ENCODE results near the gene RAB28. TPM values are rescaled to one million over a fixed set of nuclear protein-coding genes. Genes with fewer than 3 reads are reported as not detected.
"Not testable (repeated sequence)": the region's sequence is repeated elsewhere in the genome, so short reads cannot be mapped to it uniquely, and the experiment has no call there.

Gene RAB28
- total RNA-seq, 2 experiments from 2014 or later = 12.2 to 16.1 TPM

- CTCF ChIA-PET = no interaction called here
- H3K27ac Mint-ChIP-seq = no peak overlapping the region
- no peak for ATAC-seq
These were observed 47.2 kb downstream of the RAB28 start for GRCh38 chr4:13436962-13437361.

GRCh38 chr4:13432453-13432852, 51.7 kb downstream of the RAB28 start:
- ATAC-seq (no peak), DNase-seq (no peak)
- Mint-ChIP-seq H3K4me3 (no peak overlapping the region), H3K9me3 (ENCODE audit: insufficient read depth) (peaks cover 12% of the 10 kb centered on the region), H3K36me3 (ENCODE audit: low read depth) (peaks cover 35% of the 10 kb centered on the region), H3K4me1 (ENCODE audit: low read depth) (peaks cover 22% of the 10 kb centered on the region), H3K27ac (no peak overlapping the region), H3K27me3 (ENCODE audit: low read depth) (no peaks in the 10 kb centered on the region)
- POLR2A ChIA-PET = no interaction called here
- CTCF ChIA-PET = interaction anchor here (1.3 to 1.9 kb wide), 4 partner anchors 10 to 18 kb away, joined by 3 to 8 read pairs (median 6); no protein-coding TSS in a partner anchor

More at GRCh38 chr4:13436962-13437361, 47.2 kb downstream of the RAB28 start:
- Mint-ChIP-seq H3K27me3 (ENCODE audit: low read depth) (no peaks in the 10 kb centered on the region), H3K36me3 (ENCODE audit: low read depth) (peaks cover 28% of the 10 kb centered on the region), H3K4me3 (no peak overlapping the region), H3K9me3 (ENCODE audit: insufficient read depth) (peaks cover 12% of the 10 kb centered on the region), H3K4me1 (ENCODE audit: low read depth) (peaks cover 23% of the 10 kb centered on the region)
- no peak for DNase-seq
- POLR2A ChIA-PET = no interaction called here

- CTCF ChIA-PET = interaction anchor here (0.7 to 1.9 kb wide), 7 partner anchors 10 to 40 kb away, joined by 3 to 8 read pairs (median 4); no protein-coding TSS in a partner anchor
These were observed 53.1 kb downstream of the RAB28 start for GRCh38 chr4:13430834-13431568.

GRCh38 chr4:13427599-13428325, 56.4 kb downstream of the RAB28 start:
- Mint-ChIP-seq H3K36me3 (ENCODE audit: low read depth) (peaks cover 23% of the 10 kb centered on the region), H3K4me1 (ENCODE audit: low read depth) (no peaks in the 10 kb centered on the region), H3K27me3 (ENCODE audit: low read depth) (no peaks in the 10 kb centered on the region), H3K4me3 (no peak overlapping the region), H3K27ac (no peak overlapping the region), H3K9me3 (ENCODE audit: insufficient read depth) (no peaks in the 10 kb centered on the region)
- CTCF ChIA-PET = no interaction called here
- POLR2A ChIA-PET = no interaction called here
- ATAC-seq = no peak
- no peak for DNase-seq

More at GRCh38 chr4:13430834-13431568, 53.1 kb downstream of the RAB28 start:
- POLR2A ChIA-PET = no interaction called here
- Mint-ChIP-seq H3K27me3 (ENCODE audit: low read depth) (no peaks in the 10 kb centered on the region), H3K4me1 (ENCODE audit: low read depth) (peaks cover 9% of the 10 kb centered on the region), H3K9me3 (ENCODE audit: insufficient read depth) (no peaks in the 10 kb centered on the region), H3K36me3 (ENCODE audit: low read depth) (peaks cover 29% of the 10 kb centered on the region), H3K4me3 (no peak overlapping the region), H3K27ac (no peak overlapping the region)
- ATAC-seq = no peak
- DNase-seq = no peak

GRCh38 chr4:13415068-13415785, 68.9 kb downstream of the RAB28 start:
- ATAC-seq = no peak
- ChIA-PET POLR2A (no interaction called here), CTCF (no interaction called here)
- Mint-ChIP-seq H3K36me3 (ENCODE audit: low read depth) (peaks cover 32% of the 10 kb centered on the region), H3K4me3 (no peak overlapping the region), H3K27ac (no peak overlapping the region), H3K27me3 (ENCODE audit: low read depth) (no peaks in the 10 kb centered on the region), H3K9me3 (ENCODE audit: insufficient read depth) (peaks cover 9% of the 10 kb centered on the region), H3K4me1 (ENCODE audit: low read depth) (no peaks in the 10 kb centered on the region)
- no peak for DNase-seq

- Mint-ChIP-seq H3K4me3 (no peak overlapping the region), H3K9me3 (ENCODE audit: insufficient read depth) (no peaks in the 10 kb centered on the region), H3K27me3 (ENCODE audit: low read depth) (no peaks in the 10 kb centered on the region), H3K4me1 (ENCODE audit: low read depth) (no peaks in the 10 kb centered on the region), H3K36me3 (ENCODE audit: low read depth) (peaks cover 30% of the 10 kb centered on the region), H3K27ac (no peak overlapping the region)
- ChIA-PET POLR2A (no interaction called here), CTCF (no interaction called here)
- no peak for ATAC-seq
- no peak for DNase-seq
These were observed 70.3 kb downstream of the RAB28 start for GRCh38 chr4:13413729-13414437.

- Mint-ChIP-seq H3K4me1 (ENCODE audit: low read depth) (no peaks in the 10 kb centered on the region), H3K4me3 (no peak overlapping the region), H3K9me3 (ENCODE audit: insufficient read depth) (peaks cover 4% of the 10 kb centered on the region), H3K27ac (no peak overlapping the region), H3K36me3 (ENCODE audit: low read depth) (peaks cover 18% of the 10 kb centered on the region), H3K27me3 (ENCODE audit: low read depth) (no peaks in the 10 kb centered on the region)
- ChIA-PET POLR2A (no interaction called here), CTCF (no interaction called here)
- ATAC-seq (no peak), DNase-seq (no peak)
These were observed 72.2 kb downstream of the RAB28 start for GRCh38 chr4:13411942-13412341.

- ChIA-PET POLR2A (no interaction called here), CTCF (no interaction called here)
- DNase-seq (no peak), ATAC-seq (no peak)
- H3K36me3 Mint-ChIP-seq (ENCODE audit: low read depth) = peaks cover 13% of the 10 kb centered on the region
- H3K27me3 Mint-ChIP-seq (ENCODE audit: low read depth) = no peaks in the 10 kb centered on the region
- H3K4me3 Mint-ChIP-seq = no peak overlapping the region
- H3K4me1 Mint-ChIP-seq (ENCODE audit: low read depth) = no peaks in the 10 kb centered on the region
- H3K27ac Mint-ChIP-seq = no peak overlapping the region
- peaks cover 6% of the 10 kb centered on the region for H3K9me3 Mint-ChIP-seq (ENCODE audit: insufficient read depth)
These were observed 74.8 kb downstream of the RAB28 start for GRCh38 chr4:13409324-13409723.

- H3K4me3 Mint-ChIP-seq; H3K27me3 Mint-ChIP-seq (ENCODE audit: low read depth); DNase-seq; H3K4me1 Mint-ChIP-seq (ENCODE audit: low read depth); H3K9me3 Mint-ChIP-seq (ENCODE audit: insufficient read depth); CTCF ChIA-PET; ATAC-seq; H3K27ac Mint-ChIP-seq; POLR2A ChIA-PET: not testable (repeated sequence)
- peaks cover 13% of the 10 kb centered on the region for H3K36me3 Mint-ChIP-seq (ENCODE audit: low read depth)
These were observed 78.0 kb downstream of the RAB28 start for GRCh38 chr4:13406156-13406555.

GRCh38 chr4:13403833-13404232, 80.3 kb downstream of the RAB28 start:
- H3K4me1 Mint-ChIP-seq (ENCODE audit: low read depth) = no peaks in the 10 kb centered on the region
- POLR2A ChIA-PET = no interaction called here

GRCh38 chr4:13403326-13403725, 80.8 kb downstream of the RAB28 start:
- Mint-ChIP-seq H3K4me3 (no peak overlapping the region), H3K9me3 (ENCODE audit: insufficient read depth) (peaks cover 6% of the 10 kb centered on the region), H3K36me3 (ENCODE audit: low read depth) (peaks cover 3% of the 10 kb centered on the region), H3K27ac (no peak overlapping the region), H3K27me3 (ENCODE audit: low read depth) (no peaks in the 10 kb centered on the region), H3K4me1 (ENCODE audit: low read depth) (no peaks in the 10 kb centered on the region)
- ATAC-seq (no peak), DNase-seq (no peak)
- ChIA-PET CTCF (no interaction called here), POLR2A (no interaction called here)

More at GRCh38 chr4:13403833-13404232, 80.3 kb downstream of the RAB28 start:
- DNase-seq (no peak), ATAC-seq (no peak)
- H3K36me3 Mint-ChIP-seq (ENCODE audit: low read depth) = peaks cover 3% of the 10 kb centered on the region
- no peaks in the 10 kb centered on the region for H3K27me3 Mint-ChIP-seq (ENCODE audit: low read depth)
- H3K4me3 Mint-ChIP-seq = no peak overlapping the region
- peaks cover 6% of the 10 kb centered on the region for H3K9me3 Mint-ChIP-seq (ENCODE audit: insufficient read depth)
- H3K27ac Mint-ChIP-seq = no peak overlapping the region
- CTCF ChIA-PET = no interaction called here

Data from activated CD8-positive, alpha-beta T cell treated with anti-CD3 and anti-CD28 coated beads, Interleukin-2, amount 10 ng/mL, durations not matched to agents 7 days and 5 days (primary cell).